Natural killer cell treated with Interleukin-12 subunit alpha and Interleukin-12 subunit beta and Interleukin-15 and Interleukin-18, amount 100 ng/mL, for 72 hours (primary cell): Measurements from ENCODE around the gene PPM1D. TPM values are rescaled to one million over a fixed set of nuclear protein-coding genes. Genes with fewer than 3 reads are reported as not detected.
"Not testable (repeated sequence)": the region's sequence is repeated elsewhere in the genome, so short reads cannot be mapped to it uniquely, and the experiment has no call there.

ENCODE experiments used
- ATAC-seq, 2 donors: fragments of 150-1000 bp; cut with Tn5 transposase in 1 of 2; sonication (Bioruptor Pico), chemical (Tn5 transposase) in 1 of 2; 2 replicates each; pipeline ENCODE4 v1.10.0; 2021
- DNase-seq: peaks from one replicate; pipeline ENCODE4 v3.0.0; 2022; ENCODE audit warnings: low spot score
- H3K27ac Mint-ChIP-seq, 2 donors: 1 replicate in 1 of 2; 2 replicates in 1 of 2; pipeline ENCODE4 v1.8.0; 2022; ENCODE audit warnings: mixed read lengths in 2 of 2, mild to moderate bottlenecking in 1 of 2, moderate library complexity in 1 of 2
- H3K27me3 Mint-ChIP-seq, 2 donors: 1 replicate in 1 of 2; 2 replicates in 1 of 2; pipeline ENCODE4 v1.8.0; 2022; ENCODE audit warnings: mixed read lengths in 2 of 2
- H3K36me3 Mint-ChIP-seq: one replicate; pipeline ENCODE4 v1.8.0; 2022; ENCODE audit warnings: mixed read lengths
- H3K4me1 Mint-ChIP-seq, 2 donors: 1 replicate in 1 of 2; 2 replicates in 1 of 2; pipeline ENCODE4 v1.8.0; 2022; ENCODE audit warnings: low read depth in 2 of 2, mixed read lengths in 2 of 2, mild to moderate bottlenecking in 1 of 2
- H3K4me3 Mint-ChIP-seq: one replicate; pipeline ENCODE4 v1.8.0; 2022; ENCODE audit warnings: mixed read lengths
- H3K9me3 Mint-ChIP-seq: 2 replicates; pipeline ENCODE4 v1.8.0; 2022; ENCODE audit warnings: mixed read lengths
- total RNA-seq, 2 donors: library from RNA; stranded (reverse); gene quantifications; one replicate each; pipeline ENCODE4 v1.2.3, GENCODE V29; 2022

The PPM1D gene
- total RNA-seq, 2 donors from 2014 or later = 16.3 to 18.3 TPM

DNA sequence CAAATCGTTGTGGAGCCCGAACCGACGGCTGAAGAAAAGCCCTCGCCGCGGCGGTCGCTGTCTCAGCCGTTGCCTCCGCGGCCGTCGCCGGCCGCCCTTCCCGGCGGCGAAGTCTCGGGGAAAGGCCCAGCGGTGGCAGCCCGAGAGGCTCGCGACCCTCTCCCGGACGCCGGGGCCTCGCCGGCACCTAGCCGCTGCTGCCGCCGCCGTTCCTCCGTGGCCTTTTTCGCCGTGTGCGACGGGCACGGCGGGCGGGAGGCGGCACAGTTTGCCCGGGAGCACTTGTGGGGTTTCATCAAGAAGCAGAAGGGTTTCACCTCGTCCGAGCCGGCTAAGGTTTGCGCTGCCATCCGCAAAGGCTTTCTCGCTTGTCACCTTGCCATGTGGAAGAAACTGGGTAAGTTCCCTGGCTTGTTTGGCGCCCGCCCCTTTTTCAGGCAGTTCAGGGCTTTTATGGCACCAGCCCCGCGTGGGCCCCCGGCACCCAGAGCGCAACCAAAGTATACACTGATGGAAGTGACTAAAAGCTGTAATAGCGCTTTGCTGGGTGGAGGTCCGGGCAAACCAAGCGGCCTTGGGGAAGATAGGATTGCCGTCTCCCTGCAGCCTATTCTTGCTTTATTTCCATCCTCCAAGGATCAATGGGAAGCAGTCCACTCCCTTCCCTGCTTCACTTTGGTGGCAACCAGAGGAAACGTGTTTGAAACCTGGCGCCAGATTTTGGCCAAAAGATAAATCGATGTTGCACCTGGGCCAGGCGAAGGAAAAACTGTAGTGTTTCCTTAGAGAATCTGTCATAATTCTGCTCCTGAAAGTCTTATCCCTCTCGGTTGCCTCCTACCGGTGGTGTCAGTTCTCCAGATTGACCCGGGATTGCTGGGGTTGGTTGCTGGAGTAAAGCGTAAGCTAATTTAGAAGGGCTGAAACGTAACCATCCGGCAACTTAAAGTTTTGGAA lies 775 bp downstream of the PPM1D start:
- H3K4me3 Mint-ChIP-seq = peak overlapping the region; percentile 99
- no peaks in the 10 kb centered on the region for H3K9me3 Mint-ChIP-seq
- ATAC-seq (peak; percentile 11 to 16), DNase-seq (peak; percentile 72)
- H3K27me3 Mint-ChIP-seq = no peaks in the 10 kb centered on the region
- H3K36me3 Mint-ChIP-seq = peaks cover 4% of the 10 kb centered on the region
- H3K4me1 Mint-ChIP-seq = peaks cover 30 to 32% of the 10 kb centered on the region in 2 donors
- peak overlapping the region; percentile 88 to 97 for H3K27ac Mint-ChIP-seq

DNA sequence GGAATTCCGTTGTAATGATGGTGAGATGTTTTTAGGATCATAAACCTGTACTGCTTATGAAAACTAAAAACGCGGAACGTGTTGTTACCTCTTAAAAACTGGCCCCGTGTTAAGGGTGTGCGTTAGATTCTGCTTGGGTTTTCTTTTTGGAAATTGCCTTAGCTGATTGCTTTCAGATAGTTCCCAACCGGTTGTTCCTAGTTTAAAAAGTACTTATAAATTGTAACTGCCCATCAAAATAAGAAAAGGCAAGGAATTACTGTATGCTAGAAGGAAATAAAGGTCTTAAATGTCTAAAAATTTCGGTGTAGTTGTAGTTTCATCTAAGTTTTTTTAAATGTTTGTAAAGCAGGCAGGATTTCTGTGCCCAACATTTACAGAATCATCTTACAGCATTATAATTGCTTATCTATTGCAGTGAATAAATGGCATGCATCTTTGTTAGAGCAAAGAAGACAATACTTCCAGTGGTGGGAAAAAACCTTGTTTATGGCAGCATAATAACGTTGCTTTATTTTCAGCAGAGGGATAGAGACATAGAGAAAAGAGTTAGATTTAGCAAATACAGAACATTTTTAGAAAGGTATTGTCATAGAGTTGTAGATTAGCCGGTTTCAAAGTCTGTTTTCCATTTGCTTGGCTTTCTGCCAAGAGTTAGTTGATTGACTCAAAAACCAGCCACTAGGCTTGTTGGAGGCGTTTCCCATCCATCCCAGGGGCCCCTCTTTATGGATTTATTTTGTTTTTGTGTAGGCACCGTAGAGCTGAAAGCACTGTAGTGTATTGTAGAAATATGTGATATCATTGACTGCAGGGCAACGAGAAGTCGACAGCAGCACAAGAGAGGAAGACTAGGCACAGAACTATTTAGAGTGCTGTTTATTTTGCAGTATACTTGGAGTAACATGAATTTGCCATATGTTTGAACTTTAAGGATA lies 1.7 kb downstream of the PPM1D start:
- Mint-ChIP-seq H3K36me3 (peaks cover 4% of the 10 kb centered on the region), H3K9me3 (no peaks in the 10 kb centered on the region), H3K4me1 (peaks cover 36% of the 10 kb centered on the region in 2 donors), H3K27me3 (no peaks in the 10 kb centered on the region), H3K27ac (peak overlapping the region; percentile 88 to 97), H3K4me3 (peak overlapping the region; percentile 99)
- no peak for DNase-seq
- no peak for ATAC-seq

DNA sequence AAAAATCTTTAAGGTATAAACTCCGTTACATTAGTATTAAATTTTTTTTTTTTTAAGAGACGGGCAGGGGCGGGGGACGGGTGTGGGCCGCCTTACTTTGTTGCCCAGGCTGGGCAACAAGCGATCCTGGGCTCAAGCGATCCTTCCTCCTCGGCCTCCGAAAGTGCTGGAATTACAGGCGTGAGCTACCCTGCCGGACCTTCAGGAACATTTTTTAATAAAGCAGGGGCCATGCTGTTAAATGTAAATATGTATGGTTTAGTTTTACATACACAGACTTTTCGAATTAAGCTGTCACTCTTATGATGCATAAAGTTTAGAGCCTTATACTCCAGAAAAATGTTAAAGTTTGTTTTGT lies 2.4 kb downstream of the PPM1D start:
- peaks cover 35 to 37% of the 10 kb centered on the region in 2 donors for H3K4me1 Mint-ChIP-seq

DNA sequence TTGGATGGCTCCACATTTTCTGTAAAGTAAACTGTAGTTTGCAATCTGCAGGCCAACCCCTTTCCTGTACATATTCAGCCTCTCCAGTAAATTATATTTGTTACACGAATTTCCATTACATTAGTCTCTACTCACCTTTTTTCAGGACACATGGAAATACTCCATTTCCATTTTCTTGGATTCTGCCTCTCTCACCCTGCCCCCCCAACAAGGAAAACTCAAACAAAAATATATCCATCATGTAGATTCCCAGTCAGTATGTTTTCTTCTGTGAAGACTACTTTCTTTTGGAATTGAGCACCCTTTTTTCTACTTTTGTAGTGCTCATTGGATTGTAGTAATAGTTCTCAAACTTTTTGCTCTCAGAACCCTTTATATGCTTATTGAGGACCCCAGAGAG lies 2.9 kb downstream of the PPM1D start:
- Mint-ChIP-seq H3K36me3 (peaks cover 4% of the 10 kb centered on the region), H3K27ac (no peak overlapping the region), H3K4me3 (peak overlapping the region; percentile 99), H3K9me3 (no peaks in the 10 kb centered on the region), H3K27me3 (no peaks in the 10 kb centered on the region), H3K4me1 (peaks cover 36 to 40% of the 10 kb centered on the region in 2 donors)
- DNase-seq (no peak), ATAC-seq (no peak)

More for the DNA sequence above, 2.4 kb downstream of the PPM1D start:
- no peak for ATAC-seq
- Mint-ChIP-seq H3K9me3 (no peaks in the 10 kb centered on the region), H3K27ac (no peak overlapping the region), H3K36me3 (peaks cover 4% of the 10 kb centered on the region), H3K27me3 (no peaks in the 10 kb centered on the region), H3K4me3 (peak overlapping the region; percentile 99)
- no peak for DNase-seq

DNA sequence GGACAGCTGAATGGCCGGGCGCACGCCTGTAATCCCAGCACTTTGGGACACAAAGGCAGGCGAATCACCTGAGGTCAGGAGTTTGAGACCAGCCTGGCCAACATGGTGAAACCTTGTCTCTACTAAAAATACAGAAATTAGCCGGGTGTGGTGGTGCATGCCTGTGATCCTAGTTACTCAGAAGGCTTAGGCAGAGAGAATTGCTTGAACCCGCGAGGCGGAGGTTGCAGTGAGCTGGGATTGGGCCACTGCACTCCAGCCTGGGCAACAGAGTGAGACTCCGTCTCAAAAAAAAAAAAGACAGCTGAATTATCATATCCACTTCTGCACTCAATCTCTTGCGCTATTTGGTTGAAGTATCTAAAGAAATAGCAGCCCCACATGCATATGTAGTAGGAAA lies 3.5 kb downstream of the PPM1D start:
- ATAC-seq = not testable (repeated sequence)

DNA sequence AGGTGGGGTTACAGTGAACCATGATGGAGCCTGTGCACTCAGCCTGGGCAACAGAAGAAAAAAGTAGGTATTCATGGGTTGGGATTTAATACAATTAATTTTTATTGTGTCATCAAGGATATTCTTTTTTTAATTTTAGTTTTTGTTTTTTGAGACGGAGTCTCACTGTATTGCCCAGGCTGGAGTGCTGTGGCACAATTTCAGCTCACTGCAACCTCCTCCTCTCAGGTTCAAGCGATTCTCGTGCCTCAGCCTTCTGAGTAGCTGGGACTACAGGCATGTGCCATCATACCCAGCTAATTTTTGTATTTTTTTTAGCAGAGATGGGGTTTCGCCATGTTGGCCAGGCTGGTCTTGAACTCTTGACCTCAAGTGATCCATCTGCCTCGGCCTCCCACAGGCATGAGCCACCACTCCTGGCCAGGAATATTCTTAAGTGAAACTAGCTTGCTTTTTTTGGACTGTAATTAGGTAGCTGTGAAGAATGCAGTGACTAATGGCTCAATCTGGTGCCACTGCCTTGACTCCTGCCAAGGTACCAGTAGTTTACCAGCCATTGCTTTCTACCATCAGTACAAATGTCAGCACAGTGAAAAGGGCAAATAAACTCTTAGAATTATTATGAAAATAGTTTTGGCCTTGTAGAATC lies 4.8 kb downstream of the PPM1D start:
- H3K4me3 Mint-ChIP-seq = no peak overlapping the region
- no peak for DNase-seq
- H3K27me3 Mint-ChIP-seq = no peaks in the 10 kb centered on the region
- no peaks in the 10 kb centered on the region for H3K9me3 Mint-ChIP-seq
- H3K4me1 Mint-ChIP-seq = peaks cover 20 to 29% of the 10 kb centered on the region in 2 donors
- H3K27ac Mint-ChIP-seq = no peak overlapping the region
- no peak for ATAC-seq
- peaks cover 4% of the 10 kb centered on the region for H3K36me3 Mint-ChIP-seq

More for the DNA sequence above, 3.5 kb downstream of the PPM1D start:
- H3K36me3 Mint-ChIP-seq, H3K9me3 Mint-ChIP-seq, H3K27me3 Mint-ChIP-seq, DNase-seq, H3K4me3 Mint-ChIP-seq, H3K27ac Mint-ChIP-seq: not testable (repeated sequence)
- peaks cover 30 to 34% of the 10 kb centered on the region in 2 donors for H3K4me1 Mint-ChIP-seq

GRCh38 chr17:60606036-60606435 lies 6.0 kb downstream of the PPM1D start:
- Mint-ChIP-seq H3K4me1 (peaks cover 20 to 28% of the 10 kb centered on the region in 2 donors), H3K9me3 (no peaks in the 10 kb centered on the region), H3K27ac (no peak overlapping the region), H3K36me3 (peaks cover 4% of the 10 kb centered on the region), H3K4me3 (no peak overlapping the region), H3K27me3 (no peaks in the 10 kb centered on the region)
- ATAC-seq = no peak
- no peak for DNase-seq

DNA sequence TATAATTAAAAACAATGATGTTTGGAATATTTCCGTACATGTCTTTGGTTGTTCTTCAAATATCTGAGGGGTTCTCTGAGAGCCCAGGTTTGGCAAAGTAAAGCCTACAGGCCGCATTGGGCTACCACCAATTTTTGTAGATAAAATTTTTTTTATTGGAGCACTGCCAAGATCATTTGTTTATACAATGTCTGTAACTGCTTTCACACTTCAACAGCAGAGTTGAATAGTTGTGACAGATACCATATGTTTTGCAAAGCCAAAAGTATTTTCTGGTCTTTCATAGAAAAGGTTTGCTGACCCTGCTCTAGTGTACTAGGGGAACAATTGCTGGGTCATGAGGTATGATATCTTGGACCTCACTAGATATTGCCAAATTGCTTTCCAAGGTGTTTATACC lies 10.5 kb downstream of the PPM1D start:
- ATAC-seq = no peak
- Mint-ChIP-seq H3K9me3 (no peaks in the 10 kb centered on the region), H3K4me3 (no peak overlapping the region), H3K27me3 (no peaks in the 10 kb centered on the region), H3K4me1 (peaks cover 11 to 19% of the 10 kb centered on the region in 2 donors), H3K27ac (no peak overlapping the region), H3K36me3 (no peaks in the 10 kb centered on the region)
- DNase-seq = no peak

DNA sequence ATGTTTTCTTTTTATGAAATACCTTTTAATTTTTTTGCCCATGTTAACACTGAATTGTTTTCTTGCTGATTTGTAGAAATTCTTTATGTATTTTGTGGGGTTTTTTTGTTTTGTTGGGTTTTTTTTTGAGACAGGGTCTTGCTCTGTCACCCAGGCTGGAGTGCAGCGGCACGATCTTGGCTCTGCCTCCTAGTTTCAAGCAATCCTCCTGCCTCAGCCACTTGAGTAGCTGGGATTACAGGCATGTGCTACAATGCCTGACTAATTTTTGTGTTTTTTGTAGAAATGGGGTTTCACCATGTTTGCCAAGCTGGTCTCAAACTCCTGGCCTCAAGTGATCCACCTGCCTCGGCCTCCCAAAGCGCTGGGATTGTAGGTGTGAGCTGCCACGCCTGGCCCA lies 11.3 kb downstream of the PPM1D start:
- not testable (repeated sequence) for H3K4me3 Mint-ChIP-seq, H3K36me3 Mint-ChIP-seq

GRCh38 chr17:60613325-60613724 lies 13.3 kb downstream of the PPM1D start:
- H3K9me3 Mint-ChIP-seq = no peaks in the 10 kb centered on the region
- DNase-seq (no peak), ATAC-seq (no peak)
- no peak overlapping the region for H3K4me3 Mint-ChIP-seq
- no peaks in the 10 kb centered on the region for H3K27me3 Mint-ChIP-seq
- H3K27ac Mint-ChIP-seq = no peak overlapping the region
- H3K36me3 Mint-ChIP-seq = no peaks in the 10 kb centered on the region
- H3K4me1 Mint-ChIP-seq = peaks cover 8 to 11% of the 10 kb centered on the region in 2 donors

More for the DNA sequence above, 11.3 kb downstream of the PPM1D start:
- not testable (repeated sequence) for H3K27ac Mint-ChIP-seq, H3K9me3 Mint-ChIP-seq, DNase-seq, ATAC-seq, H3K27me3 Mint-ChIP-seq
- peaks cover 8 to 13% of the 10 kb centered on the region in 2 donors for H3K4me1 Mint-ChIP-seq

DNA sequence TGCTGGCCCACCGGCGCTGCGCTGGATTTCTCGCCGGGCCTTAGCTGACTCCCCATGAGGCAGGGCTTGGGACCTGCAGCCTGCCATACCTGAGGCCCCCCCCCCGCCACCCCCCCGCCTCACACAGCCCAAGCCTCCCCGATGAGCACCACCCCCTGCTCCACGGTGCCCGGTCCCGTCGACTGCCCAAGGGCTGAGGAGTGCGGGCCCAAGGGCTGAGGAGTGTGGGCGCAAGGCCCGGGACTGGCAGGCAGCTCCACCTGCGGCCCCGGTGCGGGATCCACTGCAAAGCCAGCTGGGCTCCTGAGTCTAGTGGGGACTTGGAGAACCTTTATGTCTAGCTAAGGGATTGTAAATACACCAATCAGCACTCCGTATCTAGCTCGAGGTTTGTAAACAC lies 13.8 kb downstream of the PPM1D start:
- H3K27me3 Mint-ChIP-seq, H3K36me3 Mint-ChIP-seq, ATAC-seq, DNase-seq, H3K9me3 Mint-ChIP-seq, H3K4me3 Mint-ChIP-seq, H3K27ac Mint-ChIP-seq: not testable (repeated sequence)
- H3K4me1 Mint-ChIP-seq = peaks cover 8 to 15% of the 10 kb centered on the region in 2 donors

- not testable (repeated sequence) for ATAC-seq, H3K9me3 Mint-ChIP-seq, H3K36me3 Mint-ChIP-seq, H3K27ac Mint-ChIP-seq, H3K4me3 Mint-ChIP-seq, DNase-seq, H3K27me3 Mint-ChIP-seq
- H3K4me1 Mint-ChIP-seq = peaks cover 13 to 19% of the 10 kb centered on the region in 2 donors
Observed at GRCh38 chr17:60614247-60614646, 14.3 kb downstream of the PPM1D start.

DNA sequence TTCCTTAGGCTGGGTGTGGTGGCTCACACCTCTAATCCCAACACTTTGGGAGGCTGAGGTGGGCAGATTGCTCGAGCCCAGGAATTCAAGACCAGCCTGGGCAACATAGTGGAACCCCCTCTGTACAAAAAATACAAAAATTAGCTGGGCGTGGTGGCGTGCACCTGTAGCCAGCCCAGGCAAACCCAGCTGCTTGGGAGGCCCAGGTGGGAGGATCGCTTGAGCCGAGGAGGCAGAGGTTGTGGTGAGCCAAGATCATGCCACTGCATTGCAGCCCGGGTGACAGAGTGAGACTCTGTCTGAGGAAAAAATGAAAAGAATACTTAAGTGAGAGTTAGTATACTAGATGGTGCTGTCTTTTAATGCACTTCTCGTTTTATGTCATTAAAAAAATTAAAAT lies 15.1 kb downstream of the PPM1D start:
- no peaks in the 10 kb centered on the region for H3K27me3 Mint-ChIP-seq
- no peak overlapping the region for H3K4me3 Mint-ChIP-seq
- DNase-seq (no peak), ATAC-seq (no peak)
- no peaks in the 10 kb centered on the region for H3K36me3 Mint-ChIP-seq
- H3K4me1 Mint-ChIP-seq = peaks cover 16 to 24% of the 10 kb centered on the region in 2 donors
- H3K9me3 Mint-ChIP-seq = no peaks in the 10 kb centered on the region
- no peak overlapping the region for H3K27ac Mint-ChIP-seq
